Right cardiac atrium (tissue), 5 donors: ENCODE data around the gene CACFD1. TPM values are rescaled to one million over a fixed set of nuclear protein-coding genes. Genes with fewer than 3 reads are reported as not detected.

ENCODE experiments used
- ATAC-seq, 2 donors: fragments of 200-7000 bp; cut with Tn5 transposase; one replicate each; pipeline versions ENCODE4 v1.8.0 to v1.9.1; 2020; ENCODE audit warnings: moderate library complexity in 2 of 2, mild to moderate bottlenecking in 1 of 2
- DNase-seq, 3 donors: peaks; one replicate each; pipeline ENCODE4 v3.0.0-alpha.2; 2020
- H3K27ac ChIP-seq: one replicate; pipeline ENCODE4 v1.5.1; 2013; ENCODE audit warnings: mild to moderate bottlenecking, low read length, control low read depth, moderate library complexity
- H3K27me3 ChIP-seq: one replicate; pipeline ENCODE4 v1.6.1; 2013; ENCODE audit not compliant: control insufficient read depth, insufficient read depth
- H3K4me1 ChIP-seq: one replicate; pipeline ENCODE4 v1.6.1; 2013; ENCODE audit warnings: low read length; ENCODE audit not compliant: control insufficient read depth, insufficient read depth
- H3K4me3 ChIP-seq: one replicate; pipeline ENCODE4 v1.5.1; 2013; ENCODE audit warnings: low read length, control low read depth
- H3K9me3 ChIP-seq: one replicate; pipeline ENCODE4 v1.6.1; 2013; ENCODE audit warnings: low read length; ENCODE audit not compliant: control insufficient read depth
- WGBS: extraction: QIAGEN DNeasy Blood & Tissue Kit; methylation state at CpG from one replicate; pipeline ENCODE4 v1.1.7; 2013; 5-methylcytosine and 5-hydroxymethylcytosine counted together
- intact Hi-C, 4 donors: fragments of 100-400 bp; cut with DNase I; formaldehyde crosslinking; loops; one replicate each; pipeline versions ENCODE4 v1.11.0 to v1.14.0; 2022 to 2023
- polyA plus RNA-seq: library from polyadenylated mRNA; stranded (reverse); fragments of 200-250 nt; gene quantifications from one replicate; pipeline ENCODE4 v1.2.3, GENCODE V29; 2013
- total RNA-seq, 4 donors: library from RNA; stranded (reverse); fragmentation: NEBNext Ultra II Directional; extraction: Animal tissue kit (Norgen Biotek cat#: 25700); gene quantifications; one replicate each; pipeline ENCODE4 v1.2.1, GENCODE V29; 2021
- donor health status: healthy with polysubstance abuse.
- donor health status: DM: no; HTN: yes; CAD: no.
- donor health status: DM: no; HTN: no; CAD: no.
- donor health status: DM: no; HTN: yes; CAD: no; lungs with severe emphysema.
- donor health status: DM: yes; HTN: yes; CAD: no.

The CACFD1 gene
- total and polyA plus RNA-seq, 5 donors = 10.8 to 13.9 (median 13.7) TPM

GRCh38 chr9:133484671-133485437 is 25.1 kb downstream of the CACFD1 start:
- intact Hi-C loops = loop anchor here (5.0 to 10.0 kb wide), 4 partner anchors 73 to 300 kb away; no protein-coding TSS in a partner anchor
- ATAC-seq (no peak), DNase-seq (peak; percentile 10 to 60 (median 47))
- Histone ChIP-seq H3K4me3 (no peak overlapping the region), H3K27me3 (no peaks in the 10 kb centered on the region), H3K27ac (no peak overlapping the region), H3K4me1 (no peaks in the 10 kb centered on the region), H3K9me3 (no peaks in the 10 kb centered on the region)
- WGBS = 71% methylated on average over 22 of the region's 22 CpGs

- Histone ChIP-seq H3K27ac (no peak overlapping the region), H3K27me3 (no peaks in the 10 kb centered on the region), H3K9me3 (no peaks in the 10 kb centered on the region), H3K4me1 (no peaks in the 10 kb centered on the region), H3K4me3 (no peak overlapping the region)
- 60% methylated on average over 25 of the region's 25 CpGs for WGBS
- ATAC-seq (peak; percentile 4), DNase-seq (peak; percentile 13 to 54 (median 53))
- intact Hi-C loops = loop anchor here (2.0 to 10.0 kb wide), 5 partner anchors 73 to 301 kb away; no protein-coding TSS in a partner anchor
Observed at GRCh38 chr9:133485531-133486260, 25.9 kb downstream of the CACFD1 start.

- 82% methylated on average over 8 of the region's 8 CpGs for WGBS
- intact Hi-C loops = loop anchor here (2.0 to 10.0 kb wide), 5 partner anchors 75 to 303 kb away; no protein-coding TSS in a partner anchor
- H3K27ac ChIP-seq = no peak overlapping the region
- ATAC-seq (no peak), DNase-seq (peak in 2 of 3 donors; percentile 21 to 44)
- no peaks in the 10 kb centered on the region for H3K27me3 ChIP-seq
- H3K9me3 ChIP-seq = no peaks in the 10 kb centered on the region
- peaks cover 3% of the 10 kb centered on the region for H3K4me1 ChIP-seq
- no peak overlapping the region for H3K4me3 ChIP-seq
Observed at GRCh38 chr9:133487331-133487725, 27.6 kb downstream of the CACFD1 start.

GRCh38 chr9:133488686-133489252 is 29.0 kb downstream of the CACFD1 start:
- DNase-seq = peak in 2 of 3 donors; percentile 26 to 30
- Histone ChIP-seq H3K9me3 (no peaks in the 10 kb centered on the region), H3K27ac (no peak overlapping the region), H3K4me1 (peaks cover 7% of the 10 kb centered on the region), H3K27me3 (no peaks in the 10 kb centered on the region), H3K4me3 (no peak overlapping the region)
- intact Hi-C loops = loop anchor here (2.0 to 10.0 kb wide), 5 partner anchors 76 to 304 kb away; no protein-coding TSS in a partner anchor
- ATAC-seq = no peak
- 94% methylated on average over 18 of the region's 18 CpGs for WGBS

- 87% methylated on average over 19 of the region's 19 CpGs for WGBS
- DNase-seq (peak in 2 of 3 donors; percentile 30 to 53), ATAC-seq (no peak)
- H3K27me3 ChIP-seq = no peaks in the 10 kb centered on the region
- no peak overlapping the region for H3K4me3 ChIP-seq
- H3K27ac ChIP-seq = no peak overlapping the region
- H3K9me3 ChIP-seq = no peaks in the 10 kb centered on the region
- intact Hi-C loops = loop anchor here (2.0 to 10.0 kb wide), 5 partner anchors 77 to 305 kb away; no protein-coding TSS in a partner anchor
- peaks cover 9% of the 10 kb centered on the region for H3K4me1 ChIP-seq
Observed at GRCh38 chr9:133489253-133490190, 29.7 kb downstream of the CACFD1 start.

GRCh38 chr9:133490201-133490681 is 30.5 kb downstream of the CACFD1 start:
- peak in 2 of 3 donors; percentile 41 for DNase-seq
- Histone ChIP-seq H3K9me3 (no peaks in the 10 kb centered on the region), H3K27me3 (no peaks in the 10 kb centered on the region), H3K4me3 (no peak overlapping the region), H3K4me1 (peaks cover 9% of the 10 kb centered on the region), H3K27ac (no peak overlapping the region)
- ATAC-seq = no peak
- WGBS = 66% methylated on average over 13 of the region's 13 CpGs
- intact Hi-C loops = no loop called here

GRCh38 chr9:133490865-133491655 is 31.3 kb downstream of the CACFD1 start:
- ATAC-seq (no peak), DNase-seq (peak; percentile 16 to 52 (median 51))
- intact Hi-C loops = no loop called here
- no peak overlapping the region for H3K4me3 ChIP-seq
- no peaks in the 10 kb centered on the region for H3K27me3 ChIP-seq
- peaks cover 9% of the 10 kb centered on the region for H3K4me1 ChIP-seq
- no peaks in the 10 kb centered on the region for H3K9me3 ChIP-seq
- no peak overlapping the region for H3K27ac ChIP-seq
- 86% methylated on average over 12 of the region's 12 CpGs for WGBS

GRCh38 chr9:133491656-133491925 is 31.8 kb downstream of the CACFD1 start:
- ATAC-seq = no peak
- no peaks in the 10 kb centered on the region for H3K9me3 ChIP-seq
- H3K4me1 ChIP-seq = peaks cover 9% of the 10 kb centered on the region
- peak in 1 of 3 donors; percentile 57 for DNase-seq
- no peak overlapping the region for H3K27ac ChIP-seq
- no peak overlapping the region for H3K4me3 ChIP-seq
- intact Hi-C loops = no loop called here
- 94% methylated on average over 8 of the region's 8 CpGs for WGBS
- H3K27me3 ChIP-seq = no peaks in the 10 kb centered on the region

GRCh38 chr9:133492061-133493021 is 32.6 kb downstream of the CACFD1 start:
- Histone ChIP-seq H3K9me3 (no peaks in the 10 kb centered on the region), H3K4me3 (no peak overlapping the region), H3K27ac (peak overlapping the region; percentile 13), H3K4me1 (peaks cover 9% of the 10 kb centered on the region), H3K27me3 (no peaks in the 10 kb centered on the region)
- 47% methylated on average over 33 of the region's 33 CpGs for WGBS
- ATAC-seq = peak; percentile 7 to 19
- peak; percentile 30 to 76 (median 72) for DNase-seq
- intact Hi-C loops = no loop called here
